ENCODE data around the gene KLHL14. TPM values are rescaled to one million over a fixed set of nuclear protein-coding genes. Genes with fewer than 3 reads are reported as not detected.

The KLHL14 gene
- polyA plus RNA-seq, 2 of the 4 experiments (the other 2 are of a cell fraction): not detected

- no peak for DNase-seq (ENCODE audit: low read depth in 1 of 2, low spot score in 1 of 2)
- POLR2A ChIA-PET: no interaction called here
- no peak for TF ChIP-seq HMGXB4 (CRISPR knock-in tag; IDR thresholded peaks at IDR 0.05; ENCODE audit: borderline replicate concordance)
- TF ChIP-seq RARB (CRISPR knock-in tag; IDR thresholded peaks at IDR 0.05): no peak
- TF ChIP-seq RCOR1 (IDR thresholded peaks at IDR 0.05; ENCODE audit: low read depth, low read length): no peak
- no peak for TF ChIP-seq EHMT2 (IDR thresholded peaks at IDR 0.05; ENCODE audit: low read depth)
- no peak for TF ChIP-seq CBX8 (IDR thresholded peaks at IDR 0.05)
- TF ChIP-seq MAX (IDR thresholded peaks at IDR 0.05): no peak
- no peak for ATAC-seq
- CTCF ChIA-PET: no interaction called here
- FAIRE-seq: no peak
- Histone ChIP-seq H3K4me1 (no peaks in the 10 kb centered on the region), H3K4me3 (no peak overlapping the region), H3K27ac (no peak overlapping the region), H3K4me2 (no peak overlapping the region), H3K9me3 (no peaks in the 10 kb centered on the region)
- WGBS (ENCODE audit: missing lambda C conversion rate): 34% methylated on average over 5 of the region's 5 CpGs
These were observed 137.9 kb downstream of the KLHL14 start for GRCh38 chr18:32634876-32635431.

- no peak overlapping the region for H3K4me3 ChIP-seq
- CTCF ChIA-PET: no interaction called here
- no peaks in the 10 kb centered on the region for H3K4me1 ChIP-seq
- 65% methylated on average over 15 of the region's 16 CpGs for WGBS (ENCODE audit: missing lambda C conversion rate)
- FAIRE-seq: no peak
- POLR2A ChIA-PET: no interaction called here
- no peak for TF ChIP-seq RAD21 (conservative IDR thresholded peaks at IDR 0.05 in 1 of 2, IDR thresholded peaks at IDR 0.05 in 1 of 2)
- no peak for TF ChIP-seq RCOR1 (IDR thresholded peaks at IDR 0.05; ENCODE audit: low read depth, low read length)
- TF ChIP-seq CHD2 (IDR thresholded peaks at IDR 0.05; ENCODE audit: low read length, partially characterized antibody): no peak
- TF ChIP-seq ZFP36 (IDR thresholded peaks at IDR 0.05; ENCODE audit: borderline replicate concordance, partially characterized antibody): no peak
- TF ChIP-seq USF2 (IDR thresholded peaks at IDR 0.05): no peak
- TF ChIP-seq JUN (IDR thresholded peaks at IDR 0.05): no peak
- no peak for TF ChIP-seq MAX (IDR thresholded peaks at IDR 0.05)
- no peak for TF ChIP-seq HOXA7 (CRISPR knock-in tag; IDR thresholded peaks at IDR 0.05)
- no peak for TF ChIP-seq ELK1 (IDR thresholded peaks at IDR 0.05; ENCODE audit: low read depth, low read length)
- no peak overlapping the region for H3K27ac ChIP-seq
- no peaks in the 10 kb centered on the region for H3K9me3 ChIP-seq
- ATAC-seq: no peak
- DNase-seq (ENCODE audit: low read depth in 1 of 2, low spot score in 1 of 2): no peak
- no peak overlapping the region for H3K4me2 ChIP-seq
These were observed 142.7 kb downstream of the KLHL14 start for GRCh38 chr18:32629981-32630700.

- FAIRE-seq (no peak), ATAC-seq (no peak), DNase-seq (ENCODE audit: low read depth in 1 of 2, low spot score in 1 of 2) (no peak)
- no peaks in the 10 kb centered on the region for H3K9me3 ChIP-seq
- 72% methylated on average over 2 of the region's 2 CpGs for WGBS (ENCODE audit: missing lambda C conversion rate)
- no peak overlapping the region for H3K4me2 ChIP-seq
- TF ChIP-seq CBX2 (IDR thresholded peaks at IDR 0.05; ENCODE audit: borderline replicate concordance, low read depth): no peak
- peak; percentile 37 for TF ChIP-seq MAFK (IDR thresholded peaks at IDR 0.05; ENCODE audit: partially characterized antibody)
- no peaks in the 10 kb centered on the region for H3K4me1 ChIP-seq
- no peak overlapping the region for H3K4me3 ChIP-seq
- ChIA-PET POLR2A (no interaction called here), CTCF (no interaction called here)
- H3K27ac ChIP-seq: no peak overlapping the region
These were observed 143.5 kb downstream of the KLHL14 start for GRCh38 chr18:32629292-32629691.

Measured in A549 (cell line).